ENCODE data around the gene PDE4DIP.
"Not testable (repeated sequence)": the region's sequence is repeated elsewhere in the genome, so short reads cannot be mapped to it uniquely, and the experiment has no call there.

- TF ChIP-seq EP300 (IDR thresholded peaks at IDR 0.05) = not testable (repeated sequence)
- TF ChIP-seq, protein P1, sequence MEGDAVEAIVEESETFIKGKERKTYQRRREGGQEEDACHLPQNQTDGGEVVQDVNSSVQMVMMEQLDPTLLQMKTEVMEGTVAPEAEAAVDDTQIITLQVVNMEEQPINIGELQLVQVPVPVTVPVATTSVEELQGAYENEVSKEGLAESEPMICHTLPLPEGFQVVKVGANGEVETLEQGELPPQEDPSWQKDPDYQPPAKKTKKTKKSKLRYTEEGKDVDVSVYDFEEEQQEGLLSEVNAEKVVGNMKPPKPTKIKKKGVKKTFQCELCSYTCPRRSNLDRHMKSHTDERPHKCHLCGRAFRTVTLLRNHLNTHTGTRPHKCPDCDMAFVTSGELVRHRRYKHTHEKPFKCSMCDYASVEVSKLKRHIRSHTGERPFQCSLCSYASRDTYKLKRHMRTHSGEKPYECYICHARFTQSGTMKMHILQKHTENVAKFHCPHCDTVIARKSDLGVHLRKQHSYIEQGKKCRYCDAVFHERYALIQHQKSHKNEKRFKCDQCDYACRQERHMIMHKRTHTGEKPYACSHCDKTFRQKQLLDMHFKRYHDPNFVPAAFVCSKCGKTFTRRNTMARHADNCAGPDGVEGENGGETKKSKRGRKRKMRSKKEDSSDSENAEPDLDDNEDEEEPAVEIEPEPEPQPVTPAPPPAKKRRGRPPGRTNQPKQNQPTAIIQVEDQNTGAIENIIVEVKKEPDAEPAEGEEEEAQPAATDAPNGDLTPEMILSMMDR (IDR thresholded peaks at IDR 0.05) = not testable (repeated sequence)
Measured at GRCh38 chr1:148822180-148822579, 22.0 kb upstream of the PDE4DIP start.
